Measurements from ENCODE around the gene TSR1. TPM values are rescaled to one million over a fixed set of nuclear protein-coding genes. Genes with fewer than 3 reads are reported as not detected.
A peak's percentile ranks its signal among the peaks of the same experiment; 100 is the strongest.

TSR1 gene
- total and polyA plus RNA-seq, 9 of the 15 experiments (the other 6 are each of a cell fraction or from before 2014, with no cell fraction given): 16.4 to 87.5 (median 55.2) TPM

DNA sequence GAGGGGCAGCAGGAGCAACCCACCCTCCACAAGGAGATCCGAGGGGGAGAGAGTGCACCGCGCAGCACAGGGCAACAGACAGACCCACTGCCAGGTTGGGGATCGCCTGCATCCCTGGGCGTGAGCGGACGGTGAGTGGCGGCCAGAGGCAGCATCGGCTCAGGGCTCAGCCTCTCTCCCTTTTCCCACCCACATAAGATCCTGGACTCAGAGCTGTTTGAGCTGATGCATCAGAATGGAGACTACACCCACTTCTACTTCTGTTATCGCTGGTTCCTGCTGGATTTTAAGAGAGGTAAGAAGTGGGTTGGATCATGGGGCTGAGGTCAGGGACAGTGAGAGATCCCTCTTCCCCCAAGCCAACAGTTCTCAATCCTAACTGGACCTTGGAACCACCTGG, 41.4 kb upstream of the TSR1 start:
- ATAC-seq: no peak
- in situ Hi-C loops (cut with MboI) (loop anchor here (5.0 kb wide), 1 partner anchor 35 kb away; no protein-coding TSS in a partner anchor), intact Hi-C loops (cut with micrococcal nuclease) (no loop called here)
- FAIRE-seq: no peak
- Histone ChIP-seq H4K20me1 (replicated peaks; ENCODE audit: control insufficient read depth, insufficient read depth, low read length) (no peaks in the 10 kb centered on the region), H3K4me2 (ENCODE audit: insufficient read depth, low read length) (no peak overlapping the region), H3K4me1 (replicated peaks in 1 of 2; ENCODE audit: control insufficient read depth in 2 of 2, insufficient read depth in 2 of 2, low read length in 2 of 2) (peaks cover 0 to 20% of the 10 kb centered on the region in 2 experiments; a peak in 3 of 5 replicates), H3K27me3 (ENCODE audit: control insufficient read depth in 2 of 2, insufficient read depth in 2 of 2, low read length in 2 of 2) (no peaks in the 10 kb centered on the region), H3K36me3 (ENCODE audit: control insufficient read depth, insufficient read depth, low read length) (no peaks in the 10 kb centered on the region), H2AFZ (ENCODE audit: low read depth, low read length) (no peak overlapping the region), H3K79me2 (ENCODE audit: control insufficient read depth, insufficient read depth, low read length) (no peaks in the 10 kb centered on the region), H3K9me1 (ENCODE audit: control insufficient read depth, insufficient read depth, low read length) (no peaks in the 10 kb centered on the region), H3K4me3 (no peak overlapping the region), H3K27ac (ENCODE audit: extremely low read depth, low read depth, low read length) (no peak overlapping the region), H3K9ac (ENCODE audit: insufficient read depth in 1 of 2, low read depth in 2 of 2, low read length in 2 of 2) (peak overlapping the region in 1 of 2 experiments; percentile 52; a peak in 1 of 4 replicates), H3K9me3 (replicated peaks; ENCODE audit: control insufficient read depth, insufficient read depth, low read depth, low read length) (no peaks in the 10 kb centered on the region)
- 86% methylated on average over 5 of the region's 10 CpGs for WGBS (ENCODE audit: insufficient coverage, low coverage, missing lambda C conversion rate)
- CTCF ChIA-PET (ENCODE audit: low intra/inter-chr PET ratio): no interaction called here
- no peak for TF ChIP-seq DNMT1 (IDR thresholded peaks at IDR 0.05)
- no peak for TF ChIP-seq HMG20B (CRISPR knock-in tag; IDR thresholded peaks at IDR 0.05)
- TF ChIP-seq SOX6 (IDR thresholded peaks at IDR 0.05): no peak
- TF ChIP-seq ZNF324 (CRISPR knock-in tag; IDR thresholded peaks at IDR 0.05): no peak
- TF ChIP-seq ZNF23 (CRISPR knock-in tag; IDR thresholded peaks at IDR 0.05): no peak
- POLR2A ChIA-PET: interaction anchor here (0.8 kb wide), 1 partner anchor 15 kb away, joined by 3 read pairs; no protein-coding TSS in a partner anchor
- no TSS peak for BruUV-seq (replicated peaks)
- DNase-seq (ENCODE audit: extremely low read depth in 1 of 4, low spot score in 3 of 4): no peak

DNA sequence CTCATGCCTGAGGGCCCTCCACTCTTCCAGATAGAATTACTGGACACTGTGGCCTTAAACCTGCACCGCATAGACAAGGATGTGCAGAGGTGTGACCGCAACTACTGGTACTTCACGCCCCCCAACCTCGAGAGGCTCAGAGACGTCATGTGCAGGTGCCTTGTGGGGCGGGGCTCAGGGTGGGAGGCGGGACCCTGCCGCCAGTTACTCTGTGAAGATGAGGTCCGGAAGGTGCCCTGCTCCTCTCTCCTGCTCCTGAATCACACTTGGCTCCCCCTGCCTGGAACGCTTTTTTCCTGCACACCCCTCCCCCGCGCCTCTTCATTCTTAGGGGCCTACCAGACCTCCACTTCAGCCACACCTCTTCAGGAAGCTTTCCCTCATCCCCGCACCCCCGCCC, 39.9 kb upstream of the TSR1 start:
- 95% methylated on average over 8 of the region's 14 CpGs for WGBS (ENCODE audit: insufficient coverage, low coverage, missing lambda C conversion rate)
- Histone ChIP-seq H3K79me2 (ENCODE audit: control insufficient read depth, insufficient read depth, low read length) (no peaks in the 10 kb centered on the region), H3K9ac (ENCODE audit: insufficient read depth in 1 of 2, low read depth in 2 of 2, low read length in 2 of 2) (no peak overlapping the region), H4K20me1 (replicated peaks; ENCODE audit: control insufficient read depth, insufficient read depth, low read length) (no peaks in the 10 kb centered on the region), H3K9me3 (replicated peaks; ENCODE audit: control insufficient read depth, insufficient read depth, low read depth, low read length) (no peaks in the 10 kb centered on the region), H3K27me3 (ENCODE audit: control insufficient read depth in 2 of 2, insufficient read depth in 2 of 2, low read length in 2 of 2) (no peaks in the 10 kb centered on the region), H3K4me1 (replicated peaks in 1 of 2; ENCODE audit: control insufficient read depth in 2 of 2, insufficient read depth in 2 of 2, low read length in 2 of 2) (peaks cover 0 to 20% of the 10 kb centered on the region in 2 experiments; a peak in 3 of 5 replicates), H3K9me1 (ENCODE audit: control insufficient read depth, insufficient read depth, low read length) (no peaks in the 10 kb centered on the region), H3K4me3 (no peak overlapping the region), H3K4me2 (ENCODE audit: insufficient read depth, low read length) (no peak overlapping the region), H3K27ac (ENCODE audit: extremely low read depth, low read depth, low read length) (no peak overlapping the region), H3K36me3 (ENCODE audit: control insufficient read depth, insufficient read depth, low read length) (no peaks in the 10 kb centered on the region), H2AFZ (ENCODE audit: low read depth, low read length) (no peak overlapping the region)
- no TSS peak for BruUV-seq (replicated peaks)
- intact Hi-C loops (cut with micrococcal nuclease): no loop called here
- no peak for DNase-seq (ENCODE audit: extremely low read depth in 1 of 4, low spot score in 3 of 4)
- ATAC-seq: no peak
- ChIA-PET POLR2A (interaction anchor here (0.6 kb wide), 1 partner anchor 15 kb away, joined by 3 read pairs; no protein-coding TSS in a partner anchor), CTCF (ENCODE audit: low intra/inter-chr PET ratio) (no interaction called here)
- no peak for FAIRE-seq
- in situ Hi-C loops (cut with MboI): loop anchor here (5.0 kb wide), 1 partner anchor 36 kb away; no protein-coding TSS in a partner anchor
- TF ChIP-seq COPS2 (conservative IDR thresholded peaks at IDR 0.05) (no peak), POLR2A (conservative IDR thresholded peaks at IDR 0.05) (no peak), FUS (optimal IDR thresholded peaks at IDR 0.05; ENCODE audit: low read depth, low read length) (no peak), SNRNP70 (optimal IDR thresholded peaks at IDR 0.05; ENCODE audit: low read depth, low read length) (no peak), PTTG1 (tag; IDR thresholded peaks at IDR 0.05; ENCODE audit: low read depth) (no peak), TAF9B (IDR thresholded peaks at IDR 0.05; ENCODE audit: partially characterized antibody) (no peak), TCF7L2 (IDR thresholded peaks at IDR 0.05; ENCODE audit: low read depth, low read length) (no peak), ZFP30 (CRISPR knock-in tag; IDR thresholded peaks at IDR 0.05; ENCODE audit: borderline replicate concordance) (no peak), TAF15 (IDR thresholded peaks at IDR 0.05; ENCODE audit: low read depth, low read length) (no peak), GTF2A2 (tag; IDR thresholded peaks at IDR 0.05) (no peak), MIER1 (IDR thresholded peaks at IDR 0.05; ENCODE audit: low read depth) (no peak), HMG20A (CRISPR knock-in tag; conservative IDR thresholded peaks at IDR 0.05) (no peak)
- TF ChIP-seq, protein P1, sequence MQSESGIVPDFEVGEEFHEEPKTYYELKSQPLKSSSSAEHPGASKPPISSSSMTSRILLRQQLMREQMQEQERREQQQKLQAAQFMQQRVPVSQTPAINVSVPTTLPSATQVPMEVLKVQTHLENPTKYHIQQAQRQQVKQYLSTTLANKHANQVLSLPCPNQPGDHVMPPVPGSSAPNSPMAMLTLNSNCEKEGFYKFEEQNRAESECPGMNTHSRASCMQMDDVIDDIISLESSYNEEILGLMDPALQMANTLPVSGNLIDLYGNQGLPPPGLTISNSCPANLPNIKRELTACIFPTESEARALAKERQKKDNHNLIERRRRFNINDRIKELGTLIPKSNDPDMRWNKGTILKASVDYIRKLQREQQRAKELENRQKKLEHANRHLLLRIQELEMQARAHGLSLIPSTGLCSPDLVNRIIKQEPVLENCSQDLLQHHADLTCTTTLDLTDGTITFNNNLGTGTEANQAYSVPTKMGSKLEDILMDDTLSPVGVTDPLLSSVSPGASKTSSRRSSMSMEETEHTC (IDR thresholded peaks at IDR 0.05): no peak
- TF ChIP-seq, protein P2, sequence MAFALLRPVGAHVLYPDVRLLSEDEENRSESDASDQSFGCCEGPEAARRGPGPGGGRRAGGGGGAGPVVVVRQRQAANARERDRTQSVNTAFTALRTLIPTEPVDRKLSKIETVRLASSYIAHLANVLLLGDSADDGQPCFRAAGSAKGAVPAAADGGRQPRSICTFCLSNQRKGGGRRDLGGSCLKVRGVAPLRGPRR (CRISPR knock-in tag; IDR thresholded peaks at IDR 0.05): no peak
